ENCODE data around the gene FAM186B.

The FAM186B gene

DNA sequence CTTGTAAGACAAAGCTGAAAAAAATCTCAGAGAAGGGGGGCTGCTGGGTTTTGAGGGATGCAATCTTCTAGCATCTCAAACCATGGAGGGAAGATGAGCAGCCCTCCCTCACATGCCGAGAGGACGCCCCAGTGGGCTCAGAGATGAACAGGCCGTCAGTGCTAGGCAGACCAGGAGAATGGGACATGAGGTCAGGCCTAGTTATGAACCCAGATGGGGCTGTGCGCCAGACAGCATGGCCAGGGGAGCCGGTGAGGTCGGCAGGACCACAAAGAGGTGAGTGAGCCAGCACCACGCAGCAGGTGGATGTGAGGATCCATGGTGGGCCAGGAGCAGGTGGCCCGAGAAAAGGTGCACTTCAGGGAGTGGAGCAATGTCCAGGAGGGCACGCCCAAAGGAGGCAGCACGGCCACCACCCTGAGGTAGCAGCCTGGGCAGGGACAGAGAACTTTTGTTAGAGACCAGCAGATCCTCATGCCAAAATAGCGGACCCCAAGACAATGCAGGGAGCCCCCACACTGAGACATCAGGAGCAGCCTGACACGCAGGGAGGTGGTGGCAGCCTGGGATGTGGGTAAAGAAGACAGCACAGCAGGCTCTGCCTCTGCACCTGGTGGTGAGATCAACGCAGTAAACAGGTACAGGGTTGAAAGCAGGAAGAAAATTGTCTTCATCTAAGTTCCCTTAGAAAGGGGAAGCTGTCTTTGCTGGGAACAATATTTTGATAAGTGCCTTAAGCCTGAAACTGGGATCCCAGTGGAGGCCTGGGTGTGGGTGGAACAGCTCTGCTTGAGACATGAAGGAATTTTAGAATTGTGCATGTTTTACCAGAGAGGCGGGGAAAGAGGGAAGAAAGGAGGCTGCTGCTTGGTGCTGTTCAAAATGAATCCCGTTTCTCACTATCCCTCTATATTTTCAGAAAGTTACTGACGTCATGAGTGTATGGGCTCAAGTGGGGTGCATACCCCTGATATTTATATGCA, 19.7 kb downstream of the FAM186B start:
- no peak overlapping the region for H3K9ac ChIP-seq (ENCODE audit: insufficient read length)
- TF ChIP-seq FOXP2 (optimal IDR thresholded peaks at IDR 0.05; ENCODE audit: control extremely low read depth, extremely low read length, insufficient read depth) (no peak), EZH2 (IDR thresholded peaks at IDR 0.05) (no peak), POLR2AphosphoS5 (IDR thresholded peaks at IDR 0.05; ENCODE audit: borderline replicate concordance, low read depth, low read length) (no peak)

DNA sequence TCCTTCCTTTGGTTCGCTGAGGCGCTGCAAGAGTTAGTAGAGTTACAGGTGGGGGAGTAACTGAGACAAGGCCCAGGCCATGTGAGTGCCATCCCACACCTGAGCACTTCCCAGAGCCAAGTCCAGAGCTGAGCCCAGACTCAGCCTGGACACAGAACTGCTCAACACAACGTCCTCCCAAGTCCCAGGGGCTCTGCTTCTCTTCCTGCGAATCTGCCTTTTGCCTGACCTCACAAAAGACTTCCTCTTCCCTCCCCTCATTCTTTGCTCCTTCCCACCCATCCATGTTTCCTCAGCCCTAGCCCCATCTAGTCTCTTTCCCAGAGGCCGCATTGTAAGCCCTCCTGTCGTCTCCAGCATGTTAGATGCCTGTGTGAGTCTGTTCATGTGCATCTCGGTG, 20.8 kb downstream of the FAM186B start:
- DNase-seq (ENCODE audit: low read depth, low spot score): no peak
- Histone ChIP-seq H3K27ac (no peak overlapping the region), H3K9me3 (ENCODE audit: low read depth, low read length) (no peaks in the 10 kb centered on the region), H3K36me3 (ENCODE audit: insufficient read depth, low read length) (no peaks in the 10 kb centered on the region; the same call in 1 of the 2 replicates), H3K4me3 (no peak overlapping the region), H3K9ac (ENCODE audit: insufficient read length) (no peak overlapping the region)
- TF ChIP-seq FOXP2 (optimal IDR thresholded peaks at IDR 0.05; ENCODE audit: control extremely low read depth, extremely low read length, insufficient read depth) (no peak), POLR2AphosphoS5 (IDR thresholded peaks at IDR 0.05; ENCODE audit: borderline replicate concordance, low read depth, low read length) (no peak), EZH2 (IDR thresholded peaks at IDR 0.05) (no peak)

More for the DNA sequence above, 19.7 kb downstream of the FAM186B start:
- Histone ChIP-seq H3K27ac (no peak overlapping the region), H3K36me3 (ENCODE audit: insufficient read depth, low read length) (no peaks in the 10 kb centered on the region; the same call in 1 of the 2 replicates), H3K9me3 (ENCODE audit: low read depth, low read length) (no peaks in the 10 kb centered on the region), H3K4me3 (no peak overlapping the region)
- no peak for DNase-seq (ENCODE audit: low read depth, low spot score)

DNA sequence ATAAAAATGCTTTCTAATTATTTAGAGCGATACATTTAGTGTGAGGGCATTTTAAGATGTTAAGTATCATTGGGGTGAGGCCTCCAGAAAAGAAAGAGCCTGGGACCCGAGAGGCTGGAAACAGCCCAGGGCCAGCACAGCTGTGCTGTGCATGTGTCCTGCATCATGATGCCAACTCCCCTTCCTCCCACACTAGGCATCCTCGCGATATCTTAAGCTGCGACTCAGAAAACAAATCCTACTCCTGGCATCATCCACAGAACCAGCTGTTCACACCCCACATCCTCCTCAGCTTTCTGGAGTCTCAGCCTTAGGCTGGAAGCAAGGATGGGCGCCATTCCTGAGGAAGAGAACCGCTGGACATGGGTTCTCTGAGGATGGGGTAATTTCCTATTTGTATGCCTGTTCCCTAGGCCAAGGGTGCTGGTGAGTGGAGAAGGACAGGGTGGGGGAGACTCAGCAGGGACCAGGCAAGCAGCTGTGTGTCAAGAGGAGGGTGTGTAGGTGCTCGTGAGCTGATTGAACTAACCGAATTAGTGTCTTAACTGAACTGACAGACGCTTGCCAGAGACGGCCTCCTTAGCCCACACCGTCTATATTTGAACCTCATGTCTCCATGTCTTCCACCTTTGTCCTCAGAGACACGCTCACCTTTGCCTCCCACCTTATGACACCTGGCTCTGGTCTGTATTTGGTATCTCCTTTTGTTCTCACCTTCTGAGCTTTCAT, 21.9 kb downstream of the FAM186B start:
- Histone ChIP-seq H3K27ac (no peak overlapping the region), H3K9me3 (ENCODE audit: low read depth, low read length) (no peaks in the 10 kb centered on the region), H3K36me3 (ENCODE audit: insufficient read depth, low read length) (no peaks in the 10 kb centered on the region; the same call in 1 of the 2 replicates), H3K4me3 (no peak overlapping the region), H3K9ac (ENCODE audit: insufficient read length) (no peak overlapping the region)
- TF ChIP-seq EZH2 (IDR thresholded peaks at IDR 0.05) (no peak), POLR2AphosphoS5 (IDR thresholded peaks at IDR 0.05; ENCODE audit: borderline replicate concordance, low read depth, low read length) (no peak), FOXP2 (optimal IDR thresholded peaks at IDR 0.05; ENCODE audit: control extremely low read depth, extremely low read length, insufficient read depth) (no peak)
- no peak for DNase-seq (ENCODE audit: low read depth, low spot score)

DNA sequence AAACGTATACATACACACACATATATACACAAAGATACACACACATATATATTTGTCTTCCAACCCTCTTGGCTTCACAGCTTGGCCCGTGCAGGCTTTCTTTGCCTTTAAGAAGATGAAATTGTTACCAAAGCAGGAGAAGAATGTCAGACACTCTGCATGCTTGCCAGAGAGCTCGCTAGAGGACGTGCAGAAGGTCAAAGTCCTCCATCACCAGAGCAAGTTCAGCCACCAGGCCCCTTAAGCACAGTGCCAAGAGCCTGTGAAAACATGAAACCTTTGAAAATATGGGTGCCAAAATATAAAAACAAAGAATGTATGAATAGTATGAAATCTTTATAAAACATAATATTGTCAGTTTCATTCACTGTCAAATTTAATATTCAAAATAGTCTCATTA, 22.6 kb downstream of the FAM186B start:
- TF ChIP-seq POLR2AphosphoS5 (IDR thresholded peaks at IDR 0.05; ENCODE audit: borderline replicate concordance, low read depth, low read length) (no peak), FOXP2 (optimal IDR thresholded peaks at IDR 0.05; ENCODE audit: control extremely low read depth, extremely low read length, insufficient read depth) (no peak), EZH2 (IDR thresholded peaks at IDR 0.05) (no peak)
- Histone ChIP-seq H3K36me3 (ENCODE audit: insufficient read depth, low read length) (no peaks in the 10 kb centered on the region; the same call in 1 of the 2 replicates), H3K9me3 (ENCODE audit: low read depth, low read length) (no peaks in the 10 kb centered on the region), H3K27ac (no peak overlapping the region), H3K4me3 (no peak overlapping the region), H3K9ac (ENCODE audit: insufficient read length) (no peak overlapping the region)
- no peak for DNase-seq (ENCODE audit: low read depth, low spot score)

DNA sequence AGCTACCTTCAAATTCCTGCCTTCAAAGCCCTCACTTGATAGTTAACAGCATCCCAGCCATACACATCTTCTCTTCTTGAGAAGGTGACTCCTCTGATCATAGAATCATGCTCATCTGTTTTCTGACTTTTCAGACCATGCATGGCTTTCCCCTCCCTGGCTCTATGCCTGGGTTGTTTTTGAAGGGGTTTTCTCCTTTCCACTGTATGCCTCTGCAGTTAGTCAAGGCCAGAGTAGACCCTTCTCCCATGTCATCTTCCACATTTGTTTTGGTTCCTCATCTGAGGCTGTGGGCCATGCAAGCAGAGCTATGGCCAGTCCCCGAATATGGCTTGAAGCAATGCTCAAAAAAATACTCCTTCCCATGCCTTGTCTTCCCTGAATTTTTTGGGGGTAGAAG, 23.2 kb downstream of the FAM186B start:
- Histone ChIP-seq H3K36me3 (ENCODE audit: insufficient read depth, low read length) (no peaks in the 10 kb centered on the region; the same call in 1 of the 2 replicates), H3K9ac (ENCODE audit: insufficient read length) (no peak overlapping the region), H3K27ac (no peak overlapping the region), H3K4me3 (no peak overlapping the region), H3K9me3 (ENCODE audit: low read depth, low read length) (no peaks in the 10 kb centered on the region)
- DNase-seq (ENCODE audit: low read depth, low spot score): no peak
- TF ChIP-seq FOXP2 (optimal IDR thresholded peaks at IDR 0.05; ENCODE audit: control extremely low read depth, extremely low read length, insufficient read depth) (no peak), EZH2 (IDR thresholded peaks at IDR 0.05) (no peak), POLR2AphosphoS5 (IDR thresholded peaks at IDR 0.05; ENCODE audit: borderline replicate concordance, low read depth, low read length) (no peak)

DNA sequence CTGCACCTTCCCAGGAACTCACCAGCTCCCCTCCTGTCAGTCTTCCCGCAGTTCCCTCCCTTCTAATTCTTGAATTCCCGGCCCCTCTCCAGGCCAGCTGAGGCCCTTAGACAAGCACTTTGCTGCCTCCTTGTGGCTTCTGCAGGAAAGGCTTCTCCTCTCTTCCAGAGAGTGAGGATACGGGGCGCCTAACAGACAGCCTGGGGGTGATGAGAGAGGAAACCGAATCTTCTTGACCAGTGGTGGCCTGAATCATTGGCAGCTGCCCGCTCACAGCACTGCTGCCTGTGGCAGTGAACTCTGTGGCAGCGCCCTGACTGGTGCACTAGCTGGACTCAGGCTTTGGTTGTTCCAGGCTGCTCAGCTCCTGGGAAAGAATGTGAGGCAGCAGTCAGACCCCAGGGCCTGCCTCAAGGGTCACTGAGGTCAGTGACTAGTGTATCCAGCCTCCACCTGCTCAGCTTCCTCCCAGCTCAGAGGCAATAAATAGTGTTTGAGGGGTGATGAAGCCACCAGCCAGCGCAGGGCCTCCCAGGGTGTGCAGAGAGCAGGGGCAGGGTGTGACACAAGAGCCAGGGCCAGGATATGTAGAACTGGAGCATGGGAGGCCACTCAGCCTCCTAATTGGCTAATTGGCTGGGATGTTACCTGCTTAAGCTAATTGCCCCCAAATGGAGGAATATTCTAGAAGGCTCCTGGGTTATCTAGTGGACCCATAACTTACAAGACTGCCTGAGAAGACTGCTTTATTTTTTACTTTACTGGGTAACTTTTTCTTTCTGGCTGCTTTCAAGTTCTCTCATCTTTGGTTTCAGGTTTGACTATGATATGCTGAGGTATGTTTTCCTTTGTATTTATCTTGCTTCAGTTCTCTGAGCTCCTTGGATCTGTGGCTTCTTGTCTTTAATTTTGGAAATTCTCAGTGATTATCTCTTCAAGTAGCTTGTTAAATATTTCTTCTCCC, 24.6 kb downstream of the FAM186B start:
- Histone ChIP-seq H3K9ac (ENCODE audit: insufficient read length) (no peak overlapping the region), H3K9me3 (ENCODE audit: low read depth, low read length) (no peaks in the 10 kb centered on the region), H3K4me3 (no peak overlapping the region), H3K27ac (no peak overlapping the region), H3K36me3 (ENCODE audit: insufficient read depth, low read length) (peaks cover 2% of the 10 kb centered on the region; the same call in 1 of the 2 replicates)
- TF ChIP-seq FOXP2 (optimal IDR thresholded peaks at IDR 0.05; ENCODE audit: control extremely low read depth, extremely low read length, insufficient read depth): no peak
- no peak for TF ChIP-seq POLR2AphosphoS5 (IDR thresholded peaks at IDR 0.05; ENCODE audit: borderline replicate concordance, low read depth, low read length)
- TF ChIP-seq EZH2 (IDR thresholded peaks at IDR 0.05): no peak
- DNase-seq (ENCODE audit: low read depth, low spot score): peak; percentile 16

DNA sequence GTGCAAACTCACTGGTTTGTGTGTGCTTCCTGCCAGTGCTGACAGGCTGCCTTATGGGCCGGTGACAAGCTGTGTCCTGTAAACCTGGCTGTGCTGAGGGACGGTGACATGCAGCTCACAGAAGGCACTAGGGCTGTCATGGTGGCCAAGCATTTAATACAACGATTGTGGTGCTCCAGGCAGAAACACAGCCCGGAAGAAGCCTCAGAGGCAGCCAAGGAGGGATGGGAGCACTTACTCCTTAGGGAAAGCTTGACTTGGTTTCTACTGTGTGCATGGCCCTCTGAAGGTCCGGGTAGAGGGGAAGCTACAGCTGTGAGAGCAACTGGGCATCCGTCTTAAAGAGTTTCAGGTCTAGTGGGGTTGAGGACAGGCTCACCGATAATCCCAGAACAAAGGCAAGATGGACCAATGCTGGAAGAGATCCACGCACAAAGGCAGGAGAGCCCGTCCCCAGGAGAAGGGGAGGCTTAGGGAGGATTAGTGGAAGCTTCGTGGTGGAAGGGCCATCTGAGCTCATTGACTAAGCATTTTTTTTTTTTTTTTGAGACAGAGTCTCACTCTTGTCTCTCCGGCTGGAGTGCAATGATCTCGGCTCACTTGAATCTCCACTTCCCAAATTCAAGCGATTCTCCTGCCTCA, 26.8 kb downstream of the FAM186B start:
- H3K36me3 ChIP-seq (ENCODE audit: insufficient read depth, low read length): peaks cover 6% of the 10 kb centered on the region; the same call in 1 of the 2 replicates
- no peaks in the 10 kb centered on the region for H3K9me3 ChIP-seq (ENCODE audit: low read depth, low read length)
- no peak for DNase-seq (ENCODE audit: low read depth, low spot score)
- no peak overlapping the region for H3K27ac ChIP-seq
- H3K4me3 ChIP-seq: no peak overlapping the region
- no peak for TF ChIP-seq EZH2 (IDR thresholded peaks at IDR 0.05)
- TF ChIP-seq POLR2AphosphoS5 (IDR thresholded peaks at IDR 0.05; ENCODE audit: borderline replicate concordance, low read depth, low read length): no peak
- no peak for TF ChIP-seq FOXP2 (optimal IDR thresholded peaks at IDR 0.05; ENCODE audit: control extremely low read depth, extremely low read length, insufficient read depth)
- H3K9ac ChIP-seq (ENCODE audit: insufficient read length): no peak overlapping the region
